Measurements from ENCODE around the gene RAB11A. TPM values are rescaled to one million over a fixed set of nuclear protein-coding genes. Genes with fewer than 3 reads are reported as not detected.

The RAB11A gene
- 208 and 221 TPM in 2 replicates for total RNA-seq

GRCh38 chr15:65869126-65869953, at the start of gene RAB11A:
RAB11A (plus strand) TSS chr15:65869491; CDS start chr15:65869586, 95 bp downstream.

Other genes with a start within 250 kb of the RAB11A start
- 4.3 and 13.0 TPM in 2 replicates for gene SLC24A1, start 247.6 kb upstream of the RAB11A start, total RNA-seq
- gene DENND4A, start 77.2 kb upstream of the RAB11A start, total RNA-seq, result 15.8 and 17.4 TPM in 2 replicates

All from epithelial cell of alveolus of lung (primary cell).